B cell (primary cell): ENCODE measurements around the gene FADS6. TPM values are rescaled to one million over a fixed set of nuclear protein-coding genes. Genes with fewer than 3 reads are reported as not detected.
A peak's percentile ranks its signal among the peaks of the same experiment; 100 is the strongest.

Experiments
- ATAC-seq: fragments of 200-7000 bp; cut with Tn5 transposase; one replicate; pipeline ENCODE4 v1.10.0; 2021; ENCODE audit warnings: low read depth, mild to moderate bottlenecking, moderate number of reproducible peaks, moderate library complexity
- CTCF ChIA-PET: fragments of 350-600 bp; sonication (Branson Sonifier 250); formaldehyde crosslinking; loops from one replicate; lab custom pipeline; 2021; ENCODE audit warnings: antibody characterized with exemption, inconsistent platforms; lab: Charles Lee
- POLR2A ChIA-PET: fragments of 350-600 bp; sonication (Branson Sonifier 250); formaldehyde crosslinking; loops from one replicate; lab custom pipeline; 2021; ENCODE audit warnings: antibody characterized with exemption; lab: Charles Lee
- DNase-seq: peaks from one replicate; pipeline ENCODE4 v3.0.0; 2013
- H2AFZ ChIP-seq: 2 replicates; pipeline ENCODE4 v1.6.1; 2012; ENCODE audit warnings: mild to moderate bottlenecking, low read depth, low read length; ENCODE audit not compliant: insufficient read depth, poor library complexity, severe bottlenecking
- H3K27ac ChIP-seq, 2 donors: 1 replicate in 1 of 2; 2 replicates in 1 of 2; pipeline ENCODE4 v1.5.1; 2012 to 2013; ENCODE audit warnings: low read length in 2 of 2, mild to moderate bottlenecking in 2 of 2, moderate library complexity in 1 of 2
- H3K27me3 ChIP-seq, 4 experiments: fragments of 200-600 bp in 1 of 4; sonication (generic) in 1 of 4; replicated peaks in 1 of 4; 1 replicate in 2 of 4; 2 replicates in 2 of 4; pipeline versions ENCODE4 v1.6.1 to v1.7.0; 2013 to 2016; ENCODE audit warnings: low read length in 3 of 4, mild to moderate bottlenecking in 2 of 4, mixed read lengths in 1 of 4, moderate library complexity in 1 of 4; ENCODE audit not compliant: insufficient read depth in 4 of 4, control insufficient read depth in 3 of 4; ENCODE audit errors: control extremely low read depth in 1 of 4
- H3K36me3 ChIP-seq, 2 experiments: replicated peaks in 1 of 2; 1 replicate in 1 of 2; 2 replicates in 1 of 2; pipeline versions ENCODE4 v1.6.1 to v1.7.1; 2013; ENCODE audit warnings: low read length in 1 of 2; ENCODE audit not compliant: insufficient read depth in 2 of 2, control insufficient read depth in 1 of 2; ENCODE audit errors: control extremely low read depth in 1 of 2, extremely low read depth in 1 of 2
- H3K4me1 ChIP-seq, 2 donors: fragments of 200-600 bp in 1 of 2; sonication (generic) in 1 of 2; 1 replicate in 1 of 2; 2 replicates in 1 of 2; pipeline versions ENCODE4 v1.5.1 to v1.6.1; 2013 to 2017; ENCODE audit warnings: low read length in 2 of 2; ENCODE audit not compliant: control insufficient read depth in 2 of 2, insufficient read depth in 2 of 2
- H3K4me2 ChIP-seq: replicated peaks from 2 replicates; pipeline ENCODE3; 2012; ENCODE audit warnings: mild to moderate bottlenecking, low read depth, low read length; ENCODE audit not compliant: poor library complexity, severe bottlenecking
- H3K4me3 ChIP-seq, 5 experiments: fragments of 200-600 bp in 1 of 5; sonication (generic) in 1 of 5; 1 replicate in 3 of 5; 2 replicates in 2 of 5; pipeline versions ENCODE4 v1.5.1 to v1.7.0; 2011 to 2016; ENCODE audit warnings: low read length in 4 of 5, mild to moderate bottlenecking in 4 of 5, low read depth in 2 of 5, control low read depth in 1 of 5, moderate library complexity in 1 of 5; ENCODE audit not compliant: insufficient read depth in 1 of 5; ENCODE audit errors: control extremely low read depth in 1 of 5, extremely low read depth in 1 of 5
- H3K79me2 ChIP-seq: fragments of 200-600 bp; sonication (generic); one replicate; pipeline ENCODE4 v1.6.0; 2016; ENCODE audit warnings: low read length; ENCODE audit not compliant: control insufficient read depth, insufficient read depth
- H3K9ac ChIP-seq: fragments of 200-600 bp; sonication (generic); 2 replicates; pipeline ENCODE4 v1.6.1; 2017; ENCODE audit warnings: mild to moderate bottlenecking, low read length, moderate library complexity
- H3K9me3 ChIP-seq, 3 donors: one replicate each; pipeline versions ENCODE4 v1.6.1 to v1.7.1; 2013; ENCODE audit warnings: low read length in 2 of 3; ENCODE audit not compliant: control insufficient read depth in 2 of 3, insufficient read depth in 1 of 3; ENCODE audit errors: control extremely low read depth in 1 of 3
- H4K20me1 ChIP-seq: 2 replicates; pipeline ENCODE4 v1.6.0; 2012; ENCODE audit warnings: mild to moderate bottlenecking, low read length; ENCODE audit not compliant: insufficient read depth, control insufficient read depth, poor library complexity, severe bottlenecking
- H3K27ac Mint-ChIP-seq: one replicate; pipeline ENCODE4 v1.8.0; 2021; ENCODE audit warnings: mixed read lengths
- H3K27me3 Mint-ChIP-seq: one replicate; pipeline ENCODE4 v1.8.0; 2021; ENCODE audit warnings: mixed read lengths
- H3K4me1 Mint-ChIP-seq: one replicate; pipeline ENCODE4 v1.8.0; 2021; ENCODE audit warnings: mixed read lengths
- H3K4me3 Mint-ChIP-seq: one replicate; pipeline ENCODE4 v1.8.0; 2021; ENCODE audit warnings: mixed read lengths
- H3K9me3 Mint-ChIP-seq: one replicate; pipeline ENCODE4 v1.8.0; 2022; ENCODE audit warnings: mixed read lengths; ENCODE audit not compliant: insufficient read depth
- EZH2 ChIP-seq: IDR thresholded peaks from 2 replicates; pipeline ENCODE4 v1.6.1; 2012; ENCODE audit warnings: borderline replicate concordance, low read depth, mild to moderate bottlenecking, moderate library complexity, low read length; ENCODE audit not compliant: insufficient read depth, poor library complexity, severe bottlenecking
- WGBS: methylation state at CpG from one replicate; pipeline ENCODE4 v1.1.5; 2013; ENCODE audit warnings: missing lambda C conversion rate; ENCODE audit not compliant: insufficient coverage; 5-methylcytosine and 5-hydroxymethylcytosine counted together
- intact Hi-C: fragments of 100-400 bp; cut with micrococcal nuclease; formaldehyde crosslinking; loops from one replicate; pipeline ENCODE4 v1.10.0; 2022
- polyA plus RNA-seq: library from polyadenylated mRNA; depleted of rRNA; stranded (reverse); fragments of >200 nt; gene quantifications from 2 replicates; pipeline ENCODE4 v1.2.3, GENCODE V29; 2012
- total RNA-seq, 2 donors: library from RNA; stranded (reverse); fragments of 120-200 nt in 1 of 2; gene quantifications; 1 replicate in 1 of 2; 2 replicates in 1 of 2; pipeline versions ENCODE4 v1.2.3 to v1.2.4, GENCODE V29; 2013 to 2022
- TF ChIP-seq, protein P1 (sequence below): fragments of 200-600 bp; IDR thresholded peaks from one replicate; pipeline ENCODE4 v1.8.0; 2022; ENCODE audit warnings: antibody characterized with exemption, mild to moderate bottlenecking

The FADS6 gene
- total and polyA plus RNA-seq, 2 donors (not counting 1 experiment from before 2014, with no cell fraction given): not detected

DNA sequence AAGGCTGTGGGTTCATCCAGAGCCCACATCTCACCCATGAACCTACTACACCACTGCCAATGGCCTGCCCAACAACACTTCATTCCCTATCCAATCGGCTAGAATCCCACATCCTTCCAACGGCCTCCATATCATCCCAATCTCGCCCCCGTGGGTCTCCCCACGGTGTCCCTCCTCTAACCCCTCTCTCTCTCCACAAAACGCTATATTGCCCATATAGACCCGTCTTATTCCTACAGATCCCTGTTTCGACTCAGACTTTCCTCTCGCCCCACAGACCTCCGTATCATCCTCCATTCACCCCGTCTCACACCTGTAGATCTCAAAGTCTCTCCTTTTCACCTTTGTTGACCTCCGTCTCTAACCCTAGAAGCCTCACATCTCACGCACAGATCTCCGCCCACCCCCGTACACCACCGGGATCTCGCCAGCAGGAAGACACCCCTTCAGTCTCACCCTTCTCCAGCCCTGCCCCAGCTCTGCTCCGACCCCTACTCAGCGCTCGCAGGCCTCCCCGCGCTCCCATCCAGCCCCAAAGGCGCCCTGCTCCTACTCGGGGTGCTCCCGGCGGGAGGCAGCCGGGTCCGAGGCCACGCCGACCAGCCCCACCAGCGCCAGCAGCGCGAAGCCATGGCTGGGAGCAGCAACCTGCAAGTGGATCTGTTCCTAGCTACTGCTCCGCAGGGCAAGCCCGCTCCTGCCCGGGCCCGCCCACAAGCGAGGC is 21.0 kb downstream of the FADS6 start, which contains the start of gene FDXR:
TSS of gene FDXR (minus strand) at position 682 of the 724 bp plus-strand sequence. CDS start at position 632, 50 bp downstream.
- H3K36me3 ChIP-seq: no peaks in the 10 kb centered on the region
- intact Hi-C loops: loop anchor here (1.0 kb wide), 3 partner anchors 96 to 140 kb away; partner anchors contain the start of genes MRPL58, NAT9 and NHERF1
- H3K4me3 Mint-ChIP-seq: peak within 1 kb of the TSS; percentile 81
- H3K9ac ChIP-seq: peak within 1 kb of the TSS; percentile 81
- 8% methylated on average over 37 of the region's 38 CpGs for WGBS
- peak within 1 kb of the TSS; percentile 95 to 96 for H3K27ac ChIP-seq
- no peaks in the 10 kb centered on the region for H3K27me3 ChIP-seq
- H3K79me2 ChIP-seq: peaks cover 8% of the 10 kb centered on the region
- H3K4me1 ChIP-seq: peaks cover 12 to 15% of the 10 kb centered on the region in 2 donors
- H3K27ac Mint-ChIP-seq: peak within 1 kb of the TSS; percentile 94
- peak within 1 kb of the TSS; percentile 100 for H3K4me2 ChIP-seq
- no peaks in the 10 kb centered on the region for H3K9me3 Mint-ChIP-seq
- H3K9me3 ChIP-seq: no peaks in the 10 kb centered on the region
- H3K4me1 Mint-ChIP-seq: peaks cover 12% of the 10 kb centered on the region
- TF ChIP-seq, protein P1, sequence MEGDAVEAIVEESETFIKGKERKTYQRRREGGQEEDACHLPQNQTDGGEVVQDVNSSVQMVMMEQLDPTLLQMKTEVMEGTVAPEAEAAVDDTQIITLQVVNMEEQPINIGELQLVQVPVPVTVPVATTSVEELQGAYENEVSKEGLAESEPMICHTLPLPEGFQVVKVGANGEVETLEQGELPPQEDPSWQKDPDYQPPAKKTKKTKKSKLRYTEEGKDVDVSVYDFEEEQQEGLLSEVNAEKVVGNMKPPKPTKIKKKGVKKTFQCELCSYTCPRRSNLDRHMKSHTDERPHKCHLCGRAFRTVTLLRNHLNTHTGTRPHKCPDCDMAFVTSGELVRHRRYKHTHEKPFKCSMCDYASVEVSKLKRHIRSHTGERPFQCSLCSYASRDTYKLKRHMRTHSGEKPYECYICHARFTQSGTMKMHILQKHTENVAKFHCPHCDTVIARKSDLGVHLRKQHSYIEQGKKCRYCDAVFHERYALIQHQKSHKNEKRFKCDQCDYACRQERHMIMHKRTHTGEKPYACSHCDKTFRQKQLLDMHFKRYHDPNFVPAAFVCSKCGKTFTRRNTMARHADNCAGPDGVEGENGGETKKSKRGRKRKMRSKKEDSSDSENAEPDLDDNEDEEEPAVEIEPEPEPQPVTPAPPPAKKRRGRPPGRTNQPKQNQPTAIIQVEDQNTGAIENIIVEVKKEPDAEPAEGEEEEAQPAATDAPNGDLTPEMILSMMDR: no peak
- TF ChIP-seq EZH2: no peak
- H4K20me1 ChIP-seq: no peaks in the 10 kb centered on the region
- no peaks in the 10 kb centered on the region for H3K27me3 Mint-ChIP-seq
- H2AFZ ChIP-seq: peak within 1 kb of the TSS; percentile 98
- POLR2A ChIA-PET: interaction anchor here (0.6 to 1.8 kb wide), 9 partner anchors 10 to 1656 kb away, joined by 3 to 8 read pairs (median 4); partner anchors contain the start of gene SLC25A19
- CTCF ChIA-PET: interaction anchor here (0.7 to 6.2 kb wide), 8 partner anchors 7 to 399 kb away, joined by 3 to 54 read pairs (median 6); partner anchors contain the start of genes GRIN2C and MIF4GD
- DNase-seq (no peak), ATAC-seq (no peak)
- peak within 1 kb of the TSS; percentile 78 to 91 (median 86) for H3K4me3 ChIP-seq
